ENCODE data around the gene NPEPPS.
"Not testable (repeated sequence)": the region's sequence is repeated elsewhere in the genome, so short reads cannot be mapped to it uniquely, and the experiment has no call there.

NPEPPS gene, protein sequence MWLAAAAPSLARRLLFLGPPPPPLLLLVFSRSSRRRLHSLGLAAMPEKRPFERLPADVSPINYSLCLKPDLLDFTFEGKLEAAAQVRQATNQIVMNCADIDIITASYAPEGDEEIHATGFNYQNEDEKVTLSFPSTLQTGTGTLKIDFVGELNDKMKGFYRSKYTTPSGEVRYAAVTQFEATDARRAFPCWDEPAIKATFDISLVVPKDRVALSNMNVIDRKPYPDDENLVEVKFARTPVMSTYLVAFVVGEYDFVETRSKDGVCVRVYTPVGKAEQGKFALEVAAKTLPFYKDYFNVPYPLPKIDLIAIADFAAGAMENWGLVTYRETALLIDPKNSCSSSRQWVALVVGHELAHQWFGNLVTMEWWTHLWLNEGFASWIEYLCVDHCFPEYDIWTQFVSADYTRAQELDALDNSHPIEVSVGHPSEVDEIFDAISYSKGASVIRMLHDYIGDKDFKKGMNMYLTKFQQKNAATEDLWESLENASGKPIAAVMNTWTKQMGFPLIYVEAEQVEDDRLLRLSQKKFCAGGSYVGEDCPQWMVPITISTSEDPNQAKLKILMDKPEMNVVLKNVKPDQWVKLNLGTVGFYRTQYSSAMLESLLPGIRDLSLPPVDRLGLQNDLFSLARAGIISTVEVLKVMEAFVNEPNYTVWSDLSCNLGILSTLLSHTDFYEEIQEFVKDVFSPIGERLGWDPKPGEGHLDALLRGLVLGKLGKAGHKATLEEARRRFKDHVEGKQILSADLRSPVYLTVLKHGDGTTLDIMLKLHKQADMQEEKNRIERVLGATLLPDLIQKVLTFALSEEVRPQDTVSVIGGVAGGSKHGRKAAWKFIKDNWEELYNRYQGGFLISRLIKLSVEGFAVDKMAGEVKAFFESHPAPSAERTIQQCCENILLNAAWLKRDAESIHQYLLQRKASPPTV

DNA sequence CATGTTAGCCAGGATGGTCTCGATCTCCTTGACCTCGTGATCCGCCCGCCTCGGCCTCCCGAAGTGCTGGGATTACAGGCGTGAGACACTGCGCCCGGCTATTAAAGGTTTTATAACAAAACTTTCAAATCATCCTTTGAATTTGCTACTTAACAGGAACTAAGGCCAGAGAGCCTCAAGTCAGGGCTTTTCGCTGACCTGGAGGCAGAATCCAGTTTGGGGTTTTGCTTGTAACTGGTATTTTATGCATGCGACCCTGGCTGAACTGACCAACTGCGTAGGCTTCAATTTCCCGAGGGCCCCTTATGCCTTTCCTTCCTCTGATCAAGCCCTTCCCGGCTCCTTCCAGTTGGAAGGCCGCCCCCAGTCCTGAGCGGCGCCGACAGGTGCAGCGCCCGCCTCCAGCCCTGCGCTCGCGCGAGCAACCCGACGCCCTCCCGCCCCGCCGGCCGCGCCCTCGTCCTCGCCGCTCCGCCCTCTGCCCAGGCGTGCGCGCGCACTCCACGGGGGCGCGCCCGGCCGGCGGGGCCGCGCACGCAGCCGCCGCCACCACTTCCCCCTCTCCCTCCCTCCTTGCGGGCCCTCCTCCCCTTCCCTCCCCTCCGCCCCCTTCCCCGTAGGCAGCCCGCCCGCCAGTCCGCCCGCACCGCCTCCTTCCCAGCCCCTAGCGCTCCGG lies at the start of gene NPEPPS:
Gene NPEPPS (plus strand): TSS at position 552 of the 676 bp plus-strand sequence. CDS start 193 bp downstream, outside the sequence.
- peak; percentile 86 for DNase-seq
- ATAC-seq = peak; percentile 85

DNA sequence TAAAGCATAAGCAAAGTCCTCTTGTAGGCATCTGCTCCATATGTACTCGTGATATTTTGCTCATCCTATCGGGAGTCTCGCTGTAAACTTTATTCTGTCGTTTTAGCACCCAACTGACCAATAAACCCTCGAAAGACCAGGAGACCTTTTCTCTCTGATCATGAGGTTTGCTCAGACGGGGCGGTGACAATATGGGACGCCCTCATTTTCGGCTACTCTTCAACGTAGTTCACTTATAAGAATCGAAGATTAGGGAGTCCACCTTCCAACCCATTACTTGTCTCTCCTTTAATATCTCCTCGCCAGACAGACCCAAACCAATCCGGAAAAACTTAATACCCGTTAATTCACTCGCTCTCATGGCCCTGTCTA lies 39.1 kb upstream of the NPEPPS start:
- ATAC-seq, DNase-seq: not testable (repeated sequence)

DNA sequence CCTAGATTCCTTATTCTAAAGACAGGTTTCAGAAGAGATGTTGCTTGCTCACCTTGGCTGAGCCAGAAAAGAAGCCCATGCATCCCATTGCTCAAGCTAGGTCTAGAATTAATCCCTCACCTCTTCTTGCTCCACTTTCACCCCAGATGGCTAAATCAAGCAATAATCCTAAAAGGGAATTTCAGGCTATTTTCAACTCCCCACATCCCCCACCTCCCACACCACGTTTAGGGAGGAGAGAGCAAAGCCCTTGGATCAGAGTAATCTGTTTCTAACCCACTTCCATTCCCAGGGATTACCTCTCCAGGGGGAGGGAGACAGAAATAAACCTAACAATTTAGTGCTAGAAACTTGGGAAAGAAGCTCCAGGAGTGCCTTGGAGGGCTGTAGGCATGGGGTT lies 31.8 kb upstream of the NPEPPS start:
- not testable (repeated sequence) for DNase-seq, ATAC-seq

DNA sequence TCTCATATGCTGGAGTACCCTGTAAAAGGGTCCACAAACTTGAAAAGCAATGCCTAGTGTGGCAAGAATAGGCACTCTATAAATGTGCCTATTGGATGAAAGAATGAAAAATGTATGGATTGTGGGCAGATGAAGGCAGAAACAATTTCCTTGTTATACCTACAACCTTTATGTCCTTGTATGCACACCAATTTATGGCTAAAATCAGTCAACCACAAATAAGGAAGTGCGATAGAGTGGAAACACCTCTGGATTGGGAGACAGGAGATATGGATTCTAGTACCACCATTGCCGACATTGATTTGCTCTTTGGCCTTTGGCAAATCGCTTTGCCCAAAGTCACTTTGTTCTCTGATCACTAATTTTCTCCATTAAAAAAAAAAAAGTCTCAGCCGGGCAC lies 31.4 kb upstream of the NPEPPS start:
- not testable (repeated sequence) for DNase-seq

DNA sequence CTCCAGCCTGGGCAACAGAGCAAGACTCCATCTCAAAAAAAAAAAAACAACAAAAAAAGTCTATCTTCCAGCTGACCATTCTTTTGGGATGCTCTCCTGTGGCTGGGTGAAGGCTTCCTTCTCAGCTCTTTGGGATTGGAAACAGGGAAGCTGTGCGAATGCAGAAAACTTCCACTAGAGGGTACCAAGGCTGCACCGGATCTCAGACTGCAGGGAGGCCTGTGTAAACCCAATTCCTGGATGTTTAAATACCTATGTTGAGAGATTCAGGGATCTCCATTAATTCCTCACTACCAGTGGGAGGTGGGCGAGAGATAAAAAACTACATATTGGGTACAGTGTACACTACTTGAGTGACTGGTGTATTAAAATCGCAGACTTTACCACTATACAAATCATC lies 30.3 kb upstream of the NPEPPS start:
- DNase-seq, ATAC-seq: not testable (repeated sequence)

More for the DNA sequence above, 31.4 kb upstream of the NPEPPS start:
- not testable (repeated sequence) for ATAC-seq

DNA sequence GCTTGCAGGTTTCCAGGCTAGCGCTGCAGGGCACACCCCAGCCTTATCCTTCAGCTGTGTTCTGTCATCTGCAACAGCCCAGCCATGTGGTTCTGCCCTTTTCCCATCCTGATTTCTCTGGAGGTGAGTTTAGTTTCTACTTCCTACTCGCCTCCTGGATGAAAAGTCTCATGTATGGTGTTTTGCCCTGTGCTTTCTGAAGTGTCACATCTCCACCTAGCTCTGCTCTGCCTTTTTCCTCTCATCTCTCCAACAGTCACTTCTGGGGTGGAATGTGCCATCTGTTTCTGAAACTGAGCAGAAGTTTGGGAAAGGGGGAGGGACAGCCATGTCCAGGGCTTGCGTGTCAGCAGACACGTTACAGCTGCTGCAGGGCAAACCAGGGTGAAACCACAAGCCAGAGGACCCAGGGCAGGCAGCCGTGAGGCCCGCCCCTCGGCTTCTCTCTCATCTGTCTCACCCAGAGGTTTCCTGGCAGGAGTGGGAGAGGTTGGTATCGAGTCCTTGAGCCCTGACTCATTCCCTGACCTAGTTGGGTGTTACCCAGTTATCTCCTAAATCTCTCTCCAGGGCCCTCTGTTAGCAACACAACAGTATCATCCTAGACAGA lies 28.7 kb upstream of the NPEPPS start:
- ATAC-seq = peak; percentile 99
- peak; percentile 26 for DNase-seq

DNA sequence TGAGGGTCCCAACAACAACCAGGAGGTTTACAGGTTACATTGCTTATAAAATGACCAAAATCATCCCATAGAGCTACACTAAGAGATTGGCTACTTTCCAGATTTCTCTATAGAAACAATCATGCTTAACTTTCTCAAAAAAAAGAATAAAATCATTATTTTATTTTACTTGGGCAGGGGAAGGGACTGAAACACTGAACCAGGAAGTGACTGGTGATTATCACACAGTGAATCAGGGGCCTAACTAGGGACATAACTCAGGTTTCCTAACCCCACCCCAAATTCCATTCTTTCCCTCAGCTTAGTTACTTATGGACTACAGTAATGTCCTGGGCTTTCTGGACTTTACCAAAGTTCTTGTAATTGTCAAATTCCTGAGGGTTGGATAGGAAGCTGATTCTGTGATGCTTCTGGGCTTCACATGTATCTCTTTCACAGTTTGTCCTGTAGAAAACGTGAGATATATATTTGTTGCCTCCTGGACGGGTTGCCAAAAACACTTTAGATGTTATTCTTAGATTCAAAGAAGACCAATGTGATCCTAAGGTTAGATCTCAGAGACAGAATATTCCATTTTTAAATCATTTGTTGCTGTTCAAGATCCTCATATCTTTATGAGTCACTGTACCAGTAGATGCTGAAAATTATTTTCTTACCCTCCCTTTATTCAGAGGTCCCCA lies 28.0 kb upstream of the NPEPPS start:
- not testable (repeated sequence) for DNase-seq
- peak; percentile 7 for ATAC-seq

DNA sequence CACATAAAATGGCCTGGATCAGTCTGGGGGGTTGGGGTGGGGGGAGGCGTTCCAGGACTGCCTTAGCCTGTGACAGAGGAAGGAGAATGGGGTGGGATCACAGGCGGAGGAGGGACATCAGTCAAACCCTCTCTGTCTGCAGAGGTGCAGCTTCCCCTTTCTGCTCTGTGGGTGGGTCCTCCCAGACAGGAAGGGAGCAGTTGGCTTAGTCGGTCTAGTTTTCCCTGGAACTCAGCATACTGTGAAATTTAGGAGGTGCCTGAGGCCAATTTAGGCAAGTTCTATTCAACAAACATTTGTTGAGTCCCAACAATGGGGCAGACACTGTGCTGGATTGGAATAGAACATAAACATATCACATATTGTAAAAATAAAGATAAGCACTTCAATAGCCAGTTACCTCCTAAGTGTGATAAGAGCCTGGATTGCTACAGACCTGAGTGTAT lies 19.2 kb upstream of the NPEPPS start:
- DNase-seq = not testable (repeated sequence)
- ATAC-seq = peak; percentile 46

DNA sequence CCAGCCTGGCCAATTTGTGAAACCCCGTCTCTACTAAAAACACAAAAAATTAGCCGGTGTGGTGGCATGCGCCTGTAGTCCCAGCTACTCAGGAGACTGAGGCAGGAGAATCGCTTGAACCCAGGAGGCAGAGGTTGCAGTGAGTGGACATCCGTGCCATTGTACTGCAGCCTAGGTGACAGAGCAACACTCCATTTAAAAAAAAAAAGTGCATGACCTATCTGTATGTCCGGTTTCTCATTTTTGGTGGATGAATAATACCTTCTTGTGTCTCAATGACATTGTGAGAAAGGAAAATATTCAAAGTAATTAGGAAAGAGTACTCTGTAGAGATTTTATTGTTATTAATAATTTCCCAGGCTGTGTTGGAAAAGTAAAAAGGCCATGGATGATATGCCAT lies 17.6 kb upstream of the NPEPPS start:
- ATAC-seq, DNase-seq: not testable (repeated sequence)

DNA sequence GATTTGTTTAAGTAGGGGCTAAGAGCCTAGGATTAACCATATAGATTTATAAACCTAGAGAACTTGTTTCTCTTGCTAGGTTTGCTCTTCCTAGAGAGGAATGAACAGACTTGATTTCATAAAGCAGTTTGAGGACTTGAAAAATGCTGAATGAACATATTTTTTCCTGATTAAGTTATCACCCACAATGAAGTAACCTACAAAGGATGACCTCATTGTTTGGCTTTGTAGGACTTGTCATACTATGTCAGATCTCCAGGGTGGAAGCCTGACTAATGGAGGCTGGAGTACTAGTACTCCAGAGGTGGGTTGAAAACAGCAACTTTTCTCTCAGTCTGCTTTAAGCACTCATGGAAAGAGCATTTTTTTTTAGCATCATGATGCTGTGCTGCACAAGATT lies 12.0 kb upstream of the NPEPPS start:
- ATAC-seq = peak; percentile 63
- not testable (repeated sequence) for DNase-seq

DNA sequence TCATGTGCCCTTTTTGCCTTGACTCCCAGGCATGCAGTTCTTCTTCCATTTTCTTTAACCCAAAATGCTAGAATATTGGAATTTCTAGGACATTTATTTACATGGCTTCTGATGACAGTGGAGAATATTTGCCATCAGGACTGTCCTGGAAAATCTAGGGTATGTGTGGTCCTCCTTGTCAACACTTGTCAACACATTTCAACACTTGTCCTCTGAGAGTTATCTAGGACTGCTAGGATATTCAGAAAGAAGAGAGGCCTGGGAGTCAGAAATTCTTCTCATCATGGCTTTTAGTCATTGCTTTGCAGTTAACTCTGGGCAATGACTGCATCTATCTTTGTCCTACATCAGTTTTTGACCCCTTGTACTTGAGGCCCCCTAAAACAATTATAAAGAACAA lies 11.5 kb upstream of the NPEPPS start:
- not testable (repeated sequence) for DNase-seq, ATAC-seq

DNA sequence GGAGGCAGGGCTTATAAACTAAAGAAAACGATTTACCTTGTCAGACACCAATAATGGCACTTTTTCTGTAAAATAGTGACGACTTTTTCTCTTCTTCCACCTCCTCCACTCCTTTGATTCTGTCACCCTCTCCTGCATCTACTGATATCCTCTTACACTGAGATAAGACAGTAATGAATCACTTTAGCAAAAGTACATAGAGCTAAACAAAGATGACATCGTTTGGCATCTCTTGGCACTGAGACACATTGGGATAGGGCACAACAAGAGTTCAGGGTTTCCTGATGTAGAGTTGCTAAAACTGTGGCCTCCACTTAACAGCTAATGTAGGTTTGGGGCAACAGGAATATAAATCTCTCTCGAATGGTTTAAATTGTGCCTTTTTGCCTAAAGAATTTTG lies 10.6 kb upstream of the NPEPPS start:
- ATAC-seq, DNase-seq: not testable (repeated sequence)

DNA sequence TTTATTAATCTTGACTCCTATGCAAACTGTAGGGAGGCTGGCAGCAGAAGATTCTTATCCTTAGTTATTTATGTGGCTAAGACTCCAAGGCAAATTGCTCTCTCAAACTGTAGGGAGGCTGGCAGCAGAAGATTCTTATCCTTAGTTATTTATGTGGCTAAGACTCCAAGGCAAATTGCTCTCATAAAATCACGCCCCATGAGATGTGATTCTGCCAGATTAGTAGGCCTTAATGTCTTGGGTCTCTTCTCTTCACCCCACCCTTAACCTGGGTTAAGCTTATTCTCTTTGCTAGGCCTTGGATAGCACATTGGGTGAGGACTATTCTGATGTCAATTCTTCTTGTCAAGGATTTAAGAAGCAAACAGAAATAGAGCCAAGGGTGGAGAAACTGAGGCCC lies 9.5 kb upstream of the NPEPPS start:
- not testable (repeated sequence) for ATAC-seq, DNase-seq

DNA sequence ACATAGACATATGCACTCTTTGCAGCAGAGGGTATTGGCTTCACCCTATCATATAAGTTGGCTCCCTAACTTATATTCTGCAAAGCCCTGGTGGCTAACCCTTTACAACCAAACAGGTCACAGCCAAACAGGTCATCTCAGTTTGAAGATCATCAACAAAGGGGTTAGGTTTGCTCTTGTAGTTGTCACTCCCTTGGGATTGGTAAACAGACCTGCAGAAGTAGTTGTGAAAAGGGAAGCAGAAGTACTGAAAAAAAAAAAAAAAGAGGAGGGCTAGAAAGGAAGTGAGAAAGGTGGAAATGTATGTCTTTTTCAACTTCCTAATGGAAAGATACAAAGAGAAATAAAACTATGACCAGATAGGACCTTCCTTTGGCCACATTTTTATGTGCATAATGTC lies 8.6 kb upstream of the NPEPPS start:
- DNase-seq, ATAC-seq: not testable (repeated sequence)

DNA sequence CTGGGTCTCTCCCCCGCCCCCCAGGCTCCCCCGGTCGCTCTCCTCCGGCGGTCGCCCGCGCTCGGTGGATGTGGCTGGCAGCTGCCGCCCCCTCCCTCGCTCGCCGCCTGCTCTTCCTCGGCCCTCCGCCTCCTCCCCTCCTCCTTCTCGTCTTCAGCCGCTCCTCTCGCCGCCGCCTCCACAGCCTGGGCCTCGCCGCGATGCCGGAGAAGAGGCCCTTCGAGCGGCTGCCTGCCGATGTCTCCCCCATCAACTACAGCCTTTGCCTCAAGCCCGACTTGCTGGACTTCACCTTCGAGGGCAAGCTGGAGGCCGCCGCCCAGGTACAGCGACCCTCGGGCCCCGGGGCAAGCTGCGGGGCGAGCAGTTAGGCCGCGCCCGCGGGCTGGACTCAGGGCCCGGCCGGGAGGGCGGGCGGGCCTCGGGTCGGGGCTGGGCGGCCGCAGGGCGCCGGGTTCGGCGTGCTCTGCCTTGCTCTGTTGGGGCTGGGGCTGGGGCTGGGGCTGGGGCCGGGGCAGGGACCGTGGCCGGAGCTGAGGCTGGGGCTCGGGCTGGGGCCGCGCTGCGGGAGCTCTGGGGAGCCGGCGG lies 419 bp downstream of the NPEPPS start:
- peak; percentile 18 for DNase-seq
- peak; percentile 50 for ATAC-seq

DNA sequence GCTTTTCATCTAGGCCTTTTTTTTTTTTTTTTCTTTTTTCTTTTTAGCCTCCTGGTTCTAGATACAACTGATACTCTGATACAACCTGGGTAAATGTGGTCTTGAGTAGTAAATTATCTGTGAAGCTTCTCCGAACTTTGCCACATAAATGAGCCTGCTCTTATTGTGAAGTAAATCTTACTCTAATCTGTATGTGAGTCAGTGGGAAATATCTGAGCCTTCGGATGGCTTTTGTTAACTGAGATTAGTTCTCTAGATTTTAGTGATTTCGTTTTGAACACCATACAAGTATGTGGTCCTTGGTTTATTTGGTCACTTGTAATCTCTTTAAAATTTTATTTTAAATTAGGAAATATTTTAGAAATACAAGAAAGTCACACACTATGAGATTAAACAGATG lies 8.2 kb downstream of the NPEPPS start:
- not testable (repeated sequence) for DNase-seq, ATAC-seq

DNA sequence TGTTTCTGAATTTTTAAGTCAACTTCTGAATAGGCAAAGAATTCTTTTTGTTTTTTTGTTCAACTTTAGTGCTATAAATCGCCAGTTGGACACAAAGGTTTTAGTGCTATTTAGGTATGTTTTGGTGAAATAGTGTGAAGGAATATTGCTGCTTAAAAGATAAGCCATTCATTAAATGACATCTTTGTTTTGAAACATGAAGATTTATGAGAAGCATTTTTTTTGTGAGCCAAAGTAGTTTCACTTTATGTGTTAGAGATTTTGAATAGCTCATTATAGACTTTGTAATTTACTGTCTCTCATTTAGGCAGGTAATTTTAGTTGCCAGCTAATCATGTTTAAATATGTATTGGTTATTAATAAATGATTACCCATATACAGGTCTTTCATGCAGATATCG lies 10.8 kb downstream of the NPEPPS start:
- ATAC-seq, DNase-seq: not testable (repeated sequence)

DNA sequence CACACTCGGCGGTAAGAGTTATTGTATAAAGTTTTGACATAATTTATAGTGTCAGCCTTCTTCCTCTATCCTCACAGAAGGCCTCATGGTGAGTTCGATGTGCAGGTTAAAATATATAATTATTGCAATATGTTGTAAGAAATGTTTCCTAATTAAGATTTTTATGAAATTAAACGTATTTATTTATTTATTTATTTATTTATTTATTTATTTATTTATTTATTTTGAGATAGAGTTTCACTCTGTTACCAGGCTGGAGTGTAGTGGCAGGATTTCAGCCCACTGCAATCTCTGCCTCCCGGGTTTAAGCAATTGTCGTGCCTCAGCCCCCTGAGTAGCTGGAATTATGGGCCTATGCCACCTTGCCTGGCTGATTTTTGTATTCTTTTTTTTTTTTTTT lies 13.4 kb downstream of the NPEPPS start:
- ATAC-seq, DNase-seq: not testable (repeated sequence)

DNA sequence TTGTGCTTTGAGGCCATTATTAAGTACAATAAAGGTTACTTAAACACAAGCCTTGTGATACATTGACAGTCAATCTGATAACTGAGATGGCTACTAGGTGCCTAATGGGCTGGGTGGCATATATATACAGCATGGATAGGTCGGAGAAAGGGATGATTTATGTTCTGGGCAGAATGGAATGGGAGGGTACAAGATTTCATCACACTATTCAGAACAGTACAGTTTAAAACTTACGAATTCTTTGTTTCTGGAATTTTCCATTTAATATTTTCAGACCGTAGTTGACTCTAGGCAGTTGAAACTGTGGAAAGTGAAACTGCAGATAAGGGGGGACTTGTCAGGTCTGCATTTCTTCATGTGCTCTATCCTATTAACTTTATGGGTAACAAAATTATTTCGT lies 23.8 kb downstream of the NPEPPS start:
- ATAC-seq, DNase-seq: not testable (repeated sequence)

DNA sequence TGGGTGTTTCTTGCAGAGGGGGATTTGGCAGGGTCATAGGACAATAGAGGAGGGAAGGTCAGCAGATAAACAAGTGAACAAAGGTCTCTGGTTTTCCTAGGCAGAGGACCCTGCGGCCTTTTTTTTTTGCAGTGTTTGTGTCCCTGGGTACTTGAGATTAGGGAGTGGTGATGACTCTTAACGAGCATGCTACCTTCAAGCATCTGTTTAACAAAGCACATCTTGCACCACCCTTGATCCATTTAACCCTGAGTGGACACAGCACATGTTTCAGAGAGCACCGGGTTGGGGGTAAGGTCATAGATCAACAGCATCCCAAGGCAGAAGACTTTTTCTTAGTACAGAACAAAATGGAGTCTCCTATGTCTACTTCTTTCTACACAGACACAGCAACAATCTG lies 25.2 kb downstream of the NPEPPS start:
- not testable (repeated sequence) for DNase-seq

More for the DNA sequence above, 25.2 kb downstream of the NPEPPS start:
- not testable (repeated sequence) for ATAC-seq

Measured in stimulated activated naive CD8-positive, alpha-beta T cell treated with anti-CD3 and anti-CD28 coated beads, Interleukin-15, Interleukin-2, amounts not matched to agents 100 U/mL and 50 U/mL, for 24 hours (primary cell).